HepG2 (cell line): ENCODE measurements around the gene PSENEN.

Experiments
- HNF4G ChIP-seq, 2 experiments: sonication (generic) in 1 of 2; formaldehyde crosslinking in 1 of 2; IDR thresholded peaks; 2 replicates each; pipeline versions ENCODE4 v1.4.0 to v1.6.1; 2011 to 2020; ENCODE audit warnings: borderline replicate concordance in 2 of 2, low read depth in 2 of 2, mild to moderate bottlenecking in 2 of 2, low read length in 1 of 2, missing genetic modification reagents in 1 of 2, moderate library complexity in 1 of 2
- POLR2AphosphoS2 ChIP-seq: IDR thresholded peaks from 2 replicates; pipeline ENCODE4 v1.6.1; 2011; ENCODE audit warnings: low read depth, low read length, improper control_type of control experiment
- PRPF4 ChIP-seq: fragments of 200-400 bp; formaldehyde crosslinking; IDR thresholded peaks from 2 replicates; pipeline ENCODE4 v1.6.1; 2016; ENCODE audit warnings: low read length, low read depth; ENCODE audit not compliant: poor library complexity, severe bottlenecking
- SETDB1 ChIP-seq: sonication (generic); formaldehyde crosslinking; IDR thresholded peaks from 2 replicates; pipeline ENCODE4 v1.5.1; 2020; ENCODE audit warnings: missing genetic modification reagents, mild to moderate bottlenecking, borderline replicate concordance
- ZKSCAN1 ChIP-seq: fragments of 150-350 bp; IDR thresholded peaks from 2 replicates; pipeline ENCODE4 v1.6.1; 2014; ENCODE audit warnings: low read length
- ZNF816 ChIP-seq: sonication (generic); formaldehyde crosslinking; IDR thresholded peaks from 2 replicates; pipeline ENCODE4 v1.8.0; 2022; ENCODE audit warnings: missing genetic modification reagents, mild to moderate bottlenecking, borderline replicate concordance
- TF ChIP-seq, protein P1 (sequence below): sonication (generic); formaldehyde crosslinking; IDR thresholded peaks from 2 replicates; pipeline ENCODE4 v1.5.0; 2020; ENCODE audit warnings: mild to moderate bottlenecking, missing genetic modification reagents, moderate library complexity

DNA sequence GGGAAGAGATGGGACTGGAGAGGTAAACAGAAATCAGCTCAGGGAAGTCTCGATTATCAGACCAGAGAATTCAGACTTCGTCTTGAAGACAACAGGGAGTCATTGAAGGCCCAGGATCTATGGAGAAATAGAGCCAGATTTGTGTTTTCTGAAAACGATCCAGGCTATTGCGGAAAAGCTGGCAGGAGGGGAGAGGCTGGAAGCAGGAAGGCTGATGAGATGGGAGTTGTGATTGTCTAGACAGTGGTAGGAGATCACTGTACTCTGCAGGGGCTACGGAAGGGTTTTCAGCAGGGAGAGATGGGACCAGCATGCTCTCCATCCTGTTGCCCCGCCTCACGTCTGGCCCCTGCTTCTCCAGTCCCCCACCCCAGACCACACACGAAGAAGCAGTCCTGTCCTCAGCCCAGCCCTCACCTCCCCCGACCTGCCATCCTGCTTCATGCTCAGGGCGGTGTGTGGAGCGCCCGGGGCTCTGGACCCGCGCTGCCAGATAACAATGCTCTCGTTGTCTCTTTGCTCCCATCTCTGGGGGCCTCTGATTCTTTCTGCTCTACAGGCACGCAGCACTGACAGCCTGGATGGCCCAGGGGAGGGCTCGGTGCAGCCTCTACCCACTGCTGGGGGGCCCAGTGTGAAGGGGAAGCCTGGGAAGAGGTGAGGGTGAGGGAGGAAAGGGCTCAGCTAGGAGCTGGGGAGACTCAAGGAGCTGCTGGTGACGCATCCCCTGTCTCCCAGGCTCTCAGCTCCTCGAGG, 31.8 kb downstream of the PSENEN start:
- TF ChIP-seq PRPF4 = no peak
- TF ChIP-seq ZNF816 (CRISPR knock-in tag) = no peak
- TF ChIP-seq, protein P1, sequence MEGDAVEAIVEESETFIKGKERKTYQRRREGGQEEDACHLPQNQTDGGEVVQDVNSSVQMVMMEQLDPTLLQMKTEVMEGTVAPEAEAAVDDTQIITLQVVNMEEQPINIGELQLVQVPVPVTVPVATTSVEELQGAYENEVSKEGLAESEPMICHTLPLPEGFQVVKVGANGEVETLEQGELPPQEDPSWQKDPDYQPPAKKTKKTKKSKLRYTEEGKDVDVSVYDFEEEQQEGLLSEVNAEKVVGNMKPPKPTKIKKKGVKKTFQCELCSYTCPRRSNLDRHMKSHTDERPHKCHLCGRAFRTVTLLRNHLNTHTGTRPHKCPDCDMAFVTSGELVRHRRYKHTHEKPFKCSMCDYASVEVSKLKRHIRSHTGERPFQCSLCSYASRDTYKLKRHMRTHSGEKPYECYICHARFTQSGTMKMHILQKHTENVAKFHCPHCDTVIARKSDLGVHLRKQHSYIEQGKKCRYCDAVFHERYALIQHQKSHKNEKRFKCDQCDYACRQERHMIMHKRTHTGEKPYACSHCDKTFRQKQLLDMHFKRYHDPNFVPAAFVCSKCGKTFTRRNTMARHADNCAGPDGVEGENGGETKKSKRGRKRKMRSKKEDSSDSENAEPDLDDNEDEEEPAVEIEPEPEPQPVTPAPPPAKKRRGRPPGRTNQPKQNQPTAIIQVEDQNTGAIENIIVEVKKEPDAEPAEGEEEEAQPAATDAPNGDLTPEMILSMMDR (CRISPR knock-in tag) = no peak
- no peak for TF ChIP-seq SETDB1 (CRISPR knock-in tag)
- TF ChIP-seq HNF4G (IDR thresholded peaks at IDR 0.05; ENCODE audit: borderline replicate concordance, low read depth, low read length) = no peak
- no peak for TF ChIP-seq HNF4G (CRISPR knock-in tag; IDR thresholded peaks at IDR 0.05; ENCODE audit: borderline replicate concordance, low read depth)
- TF ChIP-seq ZKSCAN1 = no peak
- no peak for TF ChIP-seq POLR2AphosphoS2
